ENCODE measurements around the gene ERLIN1.

DNA sequence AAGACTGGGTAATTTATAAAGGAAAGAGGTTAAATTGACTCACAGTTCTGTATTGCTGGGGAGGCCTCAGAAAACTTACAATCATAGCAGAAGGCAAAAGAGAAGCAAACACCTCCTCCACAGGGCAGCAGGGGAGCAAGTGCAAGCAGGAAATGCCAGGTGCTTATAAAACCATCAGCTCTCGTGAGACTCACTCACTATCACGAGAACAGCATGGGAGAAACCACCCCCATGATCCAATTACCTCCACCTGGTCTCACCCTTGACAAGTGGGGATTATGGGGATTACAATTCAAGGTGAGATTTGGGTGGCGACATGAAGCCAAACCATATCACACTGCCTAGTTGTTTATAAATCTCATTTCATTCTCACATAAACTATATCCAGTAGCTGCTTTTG is 76.2 kb downstream of the ERLIN1 start:
- TF ChIP-seq, protein P1, sequence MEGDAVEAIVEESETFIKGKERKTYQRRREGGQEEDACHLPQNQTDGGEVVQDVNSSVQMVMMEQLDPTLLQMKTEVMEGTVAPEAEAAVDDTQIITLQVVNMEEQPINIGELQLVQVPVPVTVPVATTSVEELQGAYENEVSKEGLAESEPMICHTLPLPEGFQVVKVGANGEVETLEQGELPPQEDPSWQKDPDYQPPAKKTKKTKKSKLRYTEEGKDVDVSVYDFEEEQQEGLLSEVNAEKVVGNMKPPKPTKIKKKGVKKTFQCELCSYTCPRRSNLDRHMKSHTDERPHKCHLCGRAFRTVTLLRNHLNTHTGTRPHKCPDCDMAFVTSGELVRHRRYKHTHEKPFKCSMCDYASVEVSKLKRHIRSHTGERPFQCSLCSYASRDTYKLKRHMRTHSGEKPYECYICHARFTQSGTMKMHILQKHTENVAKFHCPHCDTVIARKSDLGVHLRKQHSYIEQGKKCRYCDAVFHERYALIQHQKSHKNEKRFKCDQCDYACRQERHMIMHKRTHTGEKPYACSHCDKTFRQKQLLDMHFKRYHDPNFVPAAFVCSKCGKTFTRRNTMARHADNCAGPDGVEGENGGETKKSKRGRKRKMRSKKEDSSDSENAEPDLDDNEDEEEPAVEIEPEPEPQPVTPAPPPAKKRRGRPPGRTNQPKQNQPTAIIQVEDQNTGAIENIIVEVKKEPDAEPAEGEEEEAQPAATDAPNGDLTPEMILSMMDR (IDR thresholded peaks at IDR 0.05; ENCODE audit: borderline replicate concordance, extremely low read depth, low read length, poor library complexity, severe bottlenecking): no peak
- no peak for TF ChIP-seq EZH2 (IDR thresholded peaks at IDR 0.05; ENCODE audit: borderline replicate concordance, low read depth, low read length, severe bottlenecking)

Measured in DND-41 (cell line).